Brain microvascular endothelial cell (primary cell): Measurements from ENCODE around the gene ABCF1.

Experiments
- DNase-seq: peaks from one replicate; pipeline ENCODE4 v3.0.0-alpha.2; 2020
- H3K27ac ChIP-seq: fragments of 250-450 bp; sonication (Bioruptor Pico); 2 replicates; pipeline ENCODE4 v1.5.1; 2020; ENCODE audit warnings: mild to moderate bottlenecking, moderate library complexity
- H3K27me3 ChIP-seq: fragments of 250-450 bp; sonication (Bioruptor Pico); replicated peaks from 2 replicates; pipeline ENCODE4 v1.5.1; 2020; ENCODE audit warnings: mild to moderate bottlenecking
- H3K36me3 ChIP-seq: fragments of 250-450 bp; sonication (Bioruptor Pico); replicated peaks from 2 replicates; pipeline ENCODE4 v1.5.1; 2020; ENCODE audit warnings: mild to moderate bottlenecking
- H3K4me3 ChIP-seq: 2 replicates; pipeline ENCODE4 v1.5.1; 2011; ENCODE audit warnings: low read depth, mild to moderate bottlenecking, control low read depth, low read length, moderate library complexity
- CTCF ChIP-seq: IDR thresholded peaks from 2 replicates; pipeline ENCODE4 v1.5.1; 2011; ENCODE audit warnings: low read depth, mild to moderate bottlenecking, moderate library complexity, low read length, control low read depth, inconsistent platforms; ENCODE audit errors: missing control alignments
- in situ Hi-C: cut with HindIII; loops from 2 replicates; pipeline ENCODE4 v1.10.0; 2017; ENCODE audit warnings: low sequenced_read_pairs, low pct_ligation_motif_present

Gene ABCF1

GRCh38 chr6:30572148-30572547 is 906 bp downstream of the ABCF1 start:
- in situ Hi-C loops: no loop called here
- no peak for TF ChIP-seq CTCF
- DNase-seq: no peak
- Histone ChIP-seq H3K27me3 (no peaks in the 10 kb centered on the region), H3K27ac (no peak overlapping the region), H3K4me3 (peak overlapping the region; percentile 96), H3K36me3 (peaks cover 12% of the 10 kb centered on the region)

DNA sequence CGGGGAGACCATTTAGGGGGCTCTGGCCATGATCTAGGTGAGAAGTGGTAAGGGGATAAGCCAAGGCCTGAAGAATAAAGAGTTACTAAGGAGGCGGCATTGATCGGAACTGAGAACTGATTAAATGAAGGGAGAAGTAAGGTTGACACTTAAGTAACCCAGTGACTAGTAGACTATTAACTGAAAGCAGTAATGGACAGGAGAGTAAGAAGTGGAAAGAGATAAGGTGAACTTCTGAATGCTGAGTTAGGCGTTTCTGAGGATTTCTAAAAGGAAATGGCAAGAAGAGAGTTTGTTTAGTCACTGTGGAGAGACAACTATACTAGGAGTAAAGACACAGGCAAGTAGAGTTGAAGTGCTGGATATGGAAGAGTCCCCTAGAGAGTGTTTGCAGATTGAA is 1.9 kb downstream of the ABCF1 start:
- Histone ChIP-seq H3K27ac (no peak overlapping the region), H3K4me3 (no peak overlapping the region), H3K27me3 (no peaks in the 10 kb centered on the region), H3K36me3 (peaks cover 22% of the 10 kb centered on the region)
- DNase-seq: no peak
- in situ Hi-C loops: no loop called here
- no peak for TF ChIP-seq CTCF

GRCh38 chr6:30578051-30578450 is 6.8 kb downstream of the ABCF1 start:
- Histone ChIP-seq H3K27ac (no peak overlapping the region), H3K4me3 (no peak overlapping the region), H3K36me3 (peaks cover 66% of the 10 kb centered on the region), H3K27me3 (no peaks in the 10 kb centered on the region)
- in situ Hi-C loops: no loop called here
- no peak for DNase-seq
- TF ChIP-seq CTCF: no peak

- Histone ChIP-seq H3K4me3 (no peak overlapping the region), H3K27ac (no peak overlapping the region), H3K27me3 (no peaks in the 10 kb centered on the region), H3K36me3 (peaks cover 91% of the 10 kb centered on the region)
- no peak for TF ChIP-seq CTCF
- in situ Hi-C loops: no loop called here
- DNase-seq: no peak
These were observed 12.7 kb downstream of the ABCF1 start for GRCh38 chr6:30583921-30584320.

DNA sequence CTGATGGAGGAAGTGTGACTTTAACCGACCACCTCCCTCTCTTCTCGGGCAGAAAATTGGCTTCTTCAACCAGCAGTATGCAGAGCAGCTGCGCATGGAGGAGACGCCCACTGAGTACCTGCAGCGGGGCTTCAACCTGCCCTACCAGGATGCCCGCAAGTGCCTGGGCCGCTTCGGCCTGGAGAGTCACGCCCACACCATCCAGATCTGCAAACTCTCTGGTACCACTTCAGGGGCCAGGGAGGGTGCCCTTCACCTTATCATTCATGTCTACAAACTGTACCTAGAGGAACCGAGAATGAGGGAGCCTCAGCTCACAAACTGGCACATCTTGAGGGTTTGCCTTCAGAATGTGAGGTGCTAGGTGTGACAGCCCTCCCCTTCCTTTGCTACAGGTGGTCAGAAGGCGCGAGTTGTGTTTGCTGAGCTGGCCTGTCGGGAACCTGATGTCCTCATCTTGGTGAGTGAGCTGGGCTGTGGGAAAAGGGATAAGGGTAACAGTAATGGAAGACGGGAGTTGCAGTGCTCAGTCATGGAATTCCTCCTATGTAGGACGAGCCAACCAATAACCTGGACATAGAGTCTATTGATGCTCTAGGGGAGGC is 18.6 kb downstream of the ABCF1 start:
- TF ChIP-seq CTCF: no peak
- DNase-seq: no peak
- H3K27me3 ChIP-seq: no peaks in the 10 kb centered on the region
- H3K36me3 ChIP-seq: peaks cover 69% of the 10 kb centered on the region
- in situ Hi-C loops: no loop called here
- H3K4me3 ChIP-seq: no peak overlapping the region
- no peak overlapping the region for H3K27ac ChIP-seq

DNA sequence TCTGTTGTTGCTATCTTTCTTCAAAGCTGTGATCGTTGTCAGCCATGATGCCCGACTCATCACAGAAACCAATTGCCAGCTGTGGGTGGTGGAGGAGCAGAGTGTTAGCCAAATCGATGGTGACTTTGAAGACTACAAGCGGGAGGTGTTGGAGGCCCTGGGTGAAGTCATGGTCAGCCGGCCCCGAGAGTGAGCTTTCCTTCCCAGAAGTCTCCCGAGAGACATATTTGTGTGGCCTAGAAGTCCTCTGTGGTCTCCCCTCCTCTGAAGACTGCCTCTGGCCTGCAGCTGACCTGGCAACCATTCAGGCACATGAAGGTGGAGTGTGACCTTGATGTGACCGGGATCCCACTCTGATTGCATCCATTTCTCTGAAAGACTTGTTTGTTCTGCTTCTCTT is 19.3 kb downstream of the ABCF1 start:
- no peak for TF ChIP-seq CTCF
- Histone ChIP-seq H3K36me3 (peaks cover 63% of the 10 kb centered on the region), H3K4me3 (no peak overlapping the region), H3K27me3 (no peaks in the 10 kb centered on the region), H3K27ac (peak overlapping the region; percentile 49)
- DNase-seq: no peak
- in situ Hi-C loops: no loop called here
